Measurements from ENCODE around the gene SCEL. TPM values are rescaled to one million over a fixed set of nuclear protein-coding genes. Genes with fewer than 3 reads are reported as not detected.

SCEL gene
- total RNA-seq, 1 donor from 2014 or later = not detected

DNA sequence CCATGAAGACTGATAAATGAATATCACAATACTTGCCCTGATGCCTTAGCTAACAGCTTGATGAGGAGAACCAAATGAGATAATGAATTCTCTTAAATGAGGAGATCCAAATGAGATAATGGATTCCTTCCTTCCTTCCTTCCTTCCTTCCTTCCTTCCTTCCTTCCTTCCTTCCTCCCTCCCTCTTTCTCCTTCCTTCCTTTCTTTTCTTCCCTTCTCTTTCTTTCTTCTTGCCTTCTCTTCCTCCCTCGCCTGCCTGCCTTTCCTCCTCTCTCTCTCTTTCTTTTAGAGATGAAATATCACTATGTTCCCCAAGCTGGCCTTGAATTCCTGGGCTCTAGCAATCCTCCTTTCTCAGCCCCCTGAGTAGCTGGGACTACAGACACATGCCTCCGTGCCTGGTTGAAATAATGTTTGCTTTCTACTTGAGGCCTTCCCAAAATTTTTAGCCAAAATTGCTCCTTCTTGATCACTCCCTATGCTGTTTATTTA, 158.0 kb downstream of the SCEL start:
- Mint-ChIP-seq H3K27ac (ENCODE audit: unreplicated experiment) (no peak overlapping the region), H3K36me3 (ENCODE audit: unreplicated experiment) (no peaks in the 10 kb centered on the region), H3K9me3 (ENCODE audit: unreplicated experiment) (no peaks in the 10 kb centered on the region), H3K4me1 (ENCODE audit: unreplicated experiment) (peaks cover 2% of the 10 kb centered on the region), H3K4me3 (ENCODE audit: unreplicated experiment) (no peak overlapping the region), H3K27me3 (ENCODE audit: unreplicated experiment) (peaks cover 45% of the 10 kb centered on the region)
- TF ChIP-seq, protein P1, sequence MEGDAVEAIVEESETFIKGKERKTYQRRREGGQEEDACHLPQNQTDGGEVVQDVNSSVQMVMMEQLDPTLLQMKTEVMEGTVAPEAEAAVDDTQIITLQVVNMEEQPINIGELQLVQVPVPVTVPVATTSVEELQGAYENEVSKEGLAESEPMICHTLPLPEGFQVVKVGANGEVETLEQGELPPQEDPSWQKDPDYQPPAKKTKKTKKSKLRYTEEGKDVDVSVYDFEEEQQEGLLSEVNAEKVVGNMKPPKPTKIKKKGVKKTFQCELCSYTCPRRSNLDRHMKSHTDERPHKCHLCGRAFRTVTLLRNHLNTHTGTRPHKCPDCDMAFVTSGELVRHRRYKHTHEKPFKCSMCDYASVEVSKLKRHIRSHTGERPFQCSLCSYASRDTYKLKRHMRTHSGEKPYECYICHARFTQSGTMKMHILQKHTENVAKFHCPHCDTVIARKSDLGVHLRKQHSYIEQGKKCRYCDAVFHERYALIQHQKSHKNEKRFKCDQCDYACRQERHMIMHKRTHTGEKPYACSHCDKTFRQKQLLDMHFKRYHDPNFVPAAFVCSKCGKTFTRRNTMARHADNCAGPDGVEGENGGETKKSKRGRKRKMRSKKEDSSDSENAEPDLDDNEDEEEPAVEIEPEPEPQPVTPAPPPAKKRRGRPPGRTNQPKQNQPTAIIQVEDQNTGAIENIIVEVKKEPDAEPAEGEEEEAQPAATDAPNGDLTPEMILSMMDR (IDR thresholded peaks at IDR 0.05) = no peak
- no peak for DNase-seq (ENCODE audit: extremely low spot score, unreplicated experiment)

Other genes with a start within 250 kb of the SCEL start
- 84.7 and 90.8 TPM in 2 replicates for gene MYCBP2, start 208.6 kb upstream of the SCEL start, total RNA-seq
- 0.16 TPM in 1 of 2 replicates, not detected in the other for gene SLAIN1, start 162.0 kb downstream of the SCEL start, total RNA-seq